Neutrophil (primary cell): ENCODE results near the gene PTPRN2.
"Not testable (repeated sequence)": the region's sequence is repeated elsewhere in the genome, so short reads cannot be mapped to it uniquely, and the experiment has no call there.

ENCODE experiments used
- H3K27ac ChIP-seq: fragments of 200-600 bp; sonication (generic); 2 replicates; pipeline ENCODE4 v1.5.1; 2016; ENCODE audit warnings: mild to moderate bottlenecking, moderate library complexity
- H3K27me3 ChIP-seq: fragments of 200-600 bp; sonication (generic); 2 replicates; pipeline ENCODE4 v1.6.0; 2016; ENCODE audit warnings: mild to moderate bottlenecking
- H3K36me3 ChIP-seq: fragments of 200-600 bp; sonication (generic); 2 replicates; pipeline ENCODE4 v1.5.1; 2017
- H3K4me1 ChIP-seq, 2 experiments: fragments of 200-600 bp in 1 of 2; sonication (generic) in 1 of 2; 1 replicate in 1 of 2; 2 replicates in 1 of 2; pipeline versions ENCODE4 v1.5.1 to v1.6.1; 2013 to 2016; ENCODE audit warnings: low read depth in 1 of 2, low read length in 1 of 2, mild to moderate bottlenecking in 1 of 2, moderate library complexity in 1 of 2; ENCODE audit not compliant: control insufficient read depth in 1 of 2, insufficient read depth in 1 of 2
- H3K4me3 ChIP-seq, 2 experiments: fragments of 200-600 bp in 1 of 2; sonication (generic) in 1 of 2; 1 replicate in 1 of 2; 2 replicates in 1 of 2; pipeline ENCODE4 v1.5.1; 2013 to 2016; ENCODE audit warnings: low read depth in 1 of 2, low read length in 1 of 2, mild to moderate bottlenecking in 1 of 2, moderate library complexity in 1 of 2
- H3K9me3 ChIP-seq: fragments of 200-600 bp; sonication (generic); 2 replicates; pipeline ENCODE4 v1.5.1; 2016
- TF ChIP-seq, protein P1 (sequence below): fragments of 200-600 bp; sonication (generic); IDR thresholded peaks from 2 replicates; pipeline ENCODE4 v1.5.1; 2016; ENCODE audit warnings: antibody characterized with exemption

PTPRN2 gene

DNA sequence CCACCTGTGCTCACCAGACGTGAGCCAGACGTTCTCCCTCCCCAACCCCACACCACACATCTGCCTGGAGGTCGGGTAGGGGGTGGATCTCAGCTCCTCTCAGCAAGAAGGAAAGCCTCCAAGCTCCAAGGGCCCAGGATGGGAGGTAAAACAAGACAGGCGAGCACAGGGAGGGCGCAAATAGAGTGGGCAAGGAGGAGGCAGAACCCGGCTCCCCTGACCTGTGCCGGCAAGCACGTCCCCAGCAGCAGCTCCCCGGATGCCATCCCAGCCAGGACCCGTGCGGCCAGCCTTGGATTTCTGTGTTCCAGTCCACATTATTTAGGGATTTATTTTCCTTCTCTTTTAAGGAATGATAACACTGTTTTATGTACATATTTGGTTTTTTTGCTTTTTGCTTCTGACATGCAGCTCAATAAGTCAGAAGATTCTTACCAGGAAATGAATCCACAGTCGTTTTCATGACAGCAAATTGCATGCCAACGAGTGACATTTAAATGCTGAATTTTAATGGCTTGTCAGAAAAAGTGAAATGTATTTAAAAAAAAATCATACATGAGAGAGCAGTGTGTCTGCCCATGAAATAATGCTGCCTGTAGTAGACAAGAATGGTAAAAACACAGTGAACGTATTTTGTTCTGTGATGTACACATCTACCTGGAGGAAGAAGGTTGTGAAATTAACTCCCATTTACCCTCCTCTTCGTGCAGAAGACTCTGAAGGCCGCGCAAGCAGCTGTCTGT is 276.5 kb downstream of the PTPRN2 start:
- H3K4me1 ChIP-seq = no peaks in the 10 kb centered on the region
- no peak overlapping the region for H3K27ac ChIP-seq
- H3K4me3 ChIP-seq = no peak overlapping the region
- H3K36me3 ChIP-seq = no peaks in the 10 kb centered on the region
- H3K27me3 ChIP-seq = no peaks in the 10 kb centered on the region
- TF ChIP-seq, protein P1, sequence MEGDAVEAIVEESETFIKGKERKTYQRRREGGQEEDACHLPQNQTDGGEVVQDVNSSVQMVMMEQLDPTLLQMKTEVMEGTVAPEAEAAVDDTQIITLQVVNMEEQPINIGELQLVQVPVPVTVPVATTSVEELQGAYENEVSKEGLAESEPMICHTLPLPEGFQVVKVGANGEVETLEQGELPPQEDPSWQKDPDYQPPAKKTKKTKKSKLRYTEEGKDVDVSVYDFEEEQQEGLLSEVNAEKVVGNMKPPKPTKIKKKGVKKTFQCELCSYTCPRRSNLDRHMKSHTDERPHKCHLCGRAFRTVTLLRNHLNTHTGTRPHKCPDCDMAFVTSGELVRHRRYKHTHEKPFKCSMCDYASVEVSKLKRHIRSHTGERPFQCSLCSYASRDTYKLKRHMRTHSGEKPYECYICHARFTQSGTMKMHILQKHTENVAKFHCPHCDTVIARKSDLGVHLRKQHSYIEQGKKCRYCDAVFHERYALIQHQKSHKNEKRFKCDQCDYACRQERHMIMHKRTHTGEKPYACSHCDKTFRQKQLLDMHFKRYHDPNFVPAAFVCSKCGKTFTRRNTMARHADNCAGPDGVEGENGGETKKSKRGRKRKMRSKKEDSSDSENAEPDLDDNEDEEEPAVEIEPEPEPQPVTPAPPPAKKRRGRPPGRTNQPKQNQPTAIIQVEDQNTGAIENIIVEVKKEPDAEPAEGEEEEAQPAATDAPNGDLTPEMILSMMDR = no peak
- peaks cover 4% of the 10 kb centered on the region for H3K9me3 ChIP-seq

DNA sequence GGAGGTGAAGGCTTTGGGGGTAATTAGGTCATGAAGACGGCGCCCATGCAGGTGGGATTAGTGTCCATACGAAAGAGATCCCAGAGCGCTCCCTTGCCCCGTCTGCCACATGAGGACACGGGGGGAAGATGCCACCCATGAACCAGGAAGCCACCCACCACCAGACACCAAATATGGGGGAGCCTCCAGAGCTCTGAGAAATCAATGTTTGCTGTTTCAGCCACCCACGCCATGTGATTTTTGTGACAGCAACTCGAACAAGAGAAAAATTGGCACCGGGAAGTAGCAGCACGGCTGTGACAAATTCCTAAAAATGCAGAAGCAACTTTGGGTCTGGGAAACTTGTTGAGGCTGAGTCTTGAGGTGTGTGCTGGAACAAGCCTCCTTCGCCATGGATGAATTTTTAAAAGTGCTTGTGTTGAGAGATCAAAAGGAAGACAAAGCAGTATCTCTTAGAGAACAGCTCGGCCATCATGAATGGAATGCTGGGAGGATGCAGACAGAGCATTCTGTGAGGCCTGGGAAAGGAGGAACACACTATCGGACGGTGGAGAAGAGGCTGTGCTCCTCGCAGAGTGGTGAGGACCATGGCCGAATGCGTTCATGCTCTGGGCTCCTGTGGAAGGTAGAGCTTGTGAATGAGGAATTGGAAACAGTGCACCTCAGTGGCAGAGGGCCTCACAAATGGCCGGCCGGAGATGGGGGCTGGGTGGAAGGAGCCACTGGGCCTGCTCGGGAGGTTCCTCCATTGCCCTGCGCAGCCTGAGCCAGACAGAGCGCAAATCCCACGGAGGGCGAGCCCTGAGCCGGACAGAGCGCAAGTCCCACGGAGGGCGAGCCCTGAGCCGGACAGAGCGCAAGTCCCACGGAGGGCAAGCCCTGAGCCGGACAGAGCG is 277.5 kb downstream of the PTPRN2 start:
- TF ChIP-seq, protein P1 = no peak
- H3K4me1 ChIP-seq = no peaks in the 10 kb centered on the region
- H3K27me3 ChIP-seq = no peaks in the 10 kb centered on the region
- H3K4me3 ChIP-seq = no peak overlapping the region
- no peaks in the 10 kb centered on the region for H3K36me3 ChIP-seq
- H3K9me3 ChIP-seq = peaks cover 4% of the 10 kb centered on the region
- no peak overlapping the region for H3K27ac ChIP-seq

DNA sequence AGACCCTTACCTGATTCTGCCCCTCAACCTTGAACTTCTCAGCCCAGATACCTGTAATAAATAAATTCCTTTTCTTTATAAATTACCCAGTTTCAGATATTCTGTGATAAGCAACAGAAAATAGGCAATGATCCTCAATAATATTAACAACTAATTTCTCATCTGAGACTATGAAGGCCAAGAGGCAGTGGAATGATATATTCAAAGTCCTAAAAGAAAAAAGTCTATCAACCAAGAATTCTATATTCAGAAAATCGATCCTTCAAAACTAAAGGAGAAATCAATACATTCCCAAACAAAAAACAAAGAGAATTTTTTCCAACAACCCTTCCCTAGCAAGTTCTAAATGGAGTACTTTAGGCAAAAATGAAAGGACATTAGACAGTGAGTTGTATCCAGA is 279.6 kb downstream of the PTPRN2 start:
- H3K4me3 ChIP-seq = no peak overlapping the region
- no peak overlapping the region for H3K27ac ChIP-seq
- H3K4me1 ChIP-seq = no peaks in the 10 kb centered on the region
- H3K9me3 ChIP-seq = no peaks in the 10 kb centered on the region
- H3K27me3 ChIP-seq = no peaks in the 10 kb centered on the region
- TF ChIP-seq, protein P1 = no peak
- H3K36me3 ChIP-seq = no peaks in the 10 kb centered on the region

DNA sequence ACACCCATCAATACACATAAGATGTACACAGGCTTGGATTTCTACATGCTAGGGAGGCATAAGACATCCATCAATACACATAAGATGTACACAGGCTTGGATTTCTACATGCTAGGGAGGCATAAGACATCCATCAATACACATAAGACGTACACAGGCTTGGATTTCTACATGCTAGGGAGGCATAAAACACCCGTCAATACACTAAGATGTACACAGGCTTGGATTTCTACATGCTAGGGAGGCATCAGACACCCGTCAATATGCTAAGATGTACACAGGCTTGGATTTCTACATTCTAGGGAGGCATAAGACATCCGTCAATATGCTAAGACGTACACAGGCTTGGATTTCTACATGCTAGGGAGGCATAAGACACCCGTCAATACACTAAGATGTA is 283.6 kb downstream of the PTPRN2 start:
- not testable (repeated sequence) for H3K4me3 ChIP-seq, H3K4me1 ChIP-seq, H3K27me3 ChIP-seq, H3K36me3 ChIP-seq, H3K9me3 ChIP-seq, H3K27ac ChIP-seq

DNA sequence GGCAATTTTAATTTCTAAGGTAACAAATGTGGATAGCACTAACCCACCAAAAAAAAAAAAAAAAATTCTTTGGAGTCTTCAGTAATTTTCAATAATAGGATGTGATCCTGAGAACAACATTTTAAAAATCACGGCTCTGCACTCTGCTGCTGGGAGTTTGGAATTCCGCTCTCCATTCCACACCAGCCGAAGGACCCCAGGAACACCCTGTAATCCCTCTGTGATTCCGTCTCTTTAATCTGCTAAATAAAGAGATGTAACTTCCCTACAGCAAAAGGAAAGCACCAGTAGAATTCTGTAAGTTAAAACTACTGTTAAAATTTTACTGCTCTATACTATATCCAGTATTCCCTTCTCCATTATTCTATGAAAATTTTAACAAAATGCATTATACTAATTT is 284.5 kb downstream of the PTPRN2 start:
- Histone ChIP-seq H3K27ac (no peak overlapping the region), H3K4me3 (no peak overlapping the region), H3K36me3 (no peaks in the 10 kb centered on the region), H3K9me3 (peaks cover 3% of the 10 kb centered on the region), H3K4me1 (no peaks in the 10 kb centered on the region), H3K27me3 (no peaks in the 10 kb centered on the region)
- TF ChIP-seq, protein P1 = no peak
